MM.1S (cell line): ENCODE results near the gene FOXJ1.

ENCODE experiments used
- DNase-seq: peaks from one replicate; pipeline ENCODE4 v3.0.0-alpha.2; 2015
- H2AFZ ChIP-seq: fragments of 300-600 bp; sonication (generic); 2 replicates; pipeline ENCODE4 v1.6.0; 2016; ENCODE audit warnings: antibody characterized with exemption, low read length
- H3F3A ChIP-seq: fragments of 300-600 bp; sonication (generic); 2 replicates; pipeline ENCODE4 v1.6.1; 2016; ENCODE audit warnings: mild to moderate bottlenecking, antibody characterized with exemption, low read length, moderate library complexity, mixed read lengths; ENCODE audit not compliant: insufficient read depth
- H3K27ac ChIP-seq: fragments of 300-600 bp; sonication (generic); 2 replicates; pipeline ENCODE4 v1.5.1; 2016; ENCODE audit warnings: mild to moderate bottlenecking, low read length
- H3K27me3 ChIP-seq: fragments of 300-600 bp; sonication (generic); replicated peaks from 2 replicates; pipeline ENCODE4 v1.6.0; 2016; ENCODE audit warnings: low read length; ENCODE audit not compliant: insufficient read depth
- H3K36me3 ChIP-seq: fragments of 300-600 bp; sonication (generic); replicated peaks from 2 replicates; pipeline ENCODE4 v1.6.1; 2016; ENCODE audit warnings: mild to moderate bottlenecking, low read length, mixed read lengths; ENCODE audit not compliant: insufficient read depth
- H3K4me1 ChIP-seq: fragments of 300-600 bp; sonication (generic); 2 replicates; pipeline ENCODE4 v1.6.1; 2016; ENCODE audit warnings: low read length, mixed read lengths
- H3K4me2 ChIP-seq: fragments of 300-600 bp; sonication (generic); 2 replicates; pipeline ENCODE4 v1.6.0; 2016; ENCODE audit warnings: low read depth, low read length
- H3K4me3 ChIP-seq: fragments of 300-600 bp; sonication (generic); 2 replicates; pipeline ENCODE4 v1.5.1; 2016; ENCODE audit warnings: low read length, mixed read lengths
- H3K79me2 ChIP-seq: fragments of 300-600 bp; sonication (generic); 2 replicates; pipeline ENCODE4 v1.6.1; 2016; ENCODE audit warnings: mixed run types, low read length, mixed read lengths
- H3K9ac ChIP-seq: fragments of 300-600 bp; sonication (generic); 2 replicates; pipeline ENCODE4 v1.6.1; 2016; ENCODE audit warnings: low read length, mixed read lengths
- H3K9me2 ChIP-seq: fragments of 300-600 bp; sonication (generic); replicated peaks from 2 replicates; pipeline ENCODE4 v1.6.1; 2016; ENCODE audit warnings: mild to moderate bottlenecking, low read length, mixed read lengths; ENCODE audit not compliant: insufficient read depth
- H3K9me3 ChIP-seq: fragments of 300-600 bp; sonication (generic); replicated peaks from 2 replicates; pipeline ENCODE4 v1.6.1; 2016; ENCODE audit warnings: mild to moderate bottlenecking, low read length, mixed read lengths; ENCODE audit not compliant: insufficient read depth
- H4K20me1 ChIP-seq: fragments of 300-600 bp; sonication (generic); 2 replicates; pipeline ENCODE4 v1.6.1; 2016; ENCODE audit warnings: mild to moderate bottlenecking, low read length, moderate library complexity, mixed read lengths; ENCODE audit not compliant: insufficient read depth
- CTCF ChIP-seq: fragments of 300-600 bp; sonication (generic); IDR thresholded peaks from 2 replicates; pipeline ENCODE4 v1.5.1; 2016; ENCODE audit warnings: antibody characterized with exemption, low read length, mixed read lengths
- EZH2 ChIP-seq: fragments of 300-600 bp; sonication (generic); optimal IDR thresholded peaks from 2 replicates; pipeline ENCODE3; 2017; ENCODE audit warnings: low read depth, mild to moderate bottlenecking, antibody characterized with exemption, low read length, mixed read lengths
- EZH2phosphoT487 ChIP-seq: fragments of 300-600 bp; sonication (generic); IDR thresholded peaks from 2 replicates; pipeline ENCODE4 v1.6.1; 2018; ENCODE audit warnings: antibody characterized with exemption, low read length

Gene FOXJ1

GRCh38 chr17:76179496-76180467, 38.7 kb upstream of the FOXJ1 start:
- Histone ChIP-seq H3K4me3 (peak overlapping the region; percentile 2; the same call in 1 of the 2 replicates), H3K27me3 (no peaks in the 10 kb centered on the region), H3K27ac (peak overlapping the region; percentile 79), H3K79me2 (no peaks in the 10 kb centered on the region), H3K4me1 (peaks cover 19% of the 10 kb centered on the region), H4K20me1 (no peaks in the 10 kb centered on the region), H2AFZ (peak overlapping the region; percentile 59), H3K9me3 (no peaks in the 10 kb centered on the region), H3K36me3 (no peaks in the 10 kb centered on the region), H3K9ac (peak overlapping the region; percentile 22), H3K9me2 (no peaks in the 10 kb centered on the region), H3F3A (peaks cover 13% of the 10 kb centered on the region), H3K4me2 (peak overlapping the region; percentile 71)
- peak; percentile 62 for DNase-seq
- no peak for TF ChIP-seq EZH2
- no peak for TF ChIP-seq EZH2phosphoT487
- peak; percentile 31 for TF ChIP-seq CTCF

- peaks cover 35% of the 10 kb centered on the region for H3K4me1 ChIP-seq
- H3K9me2 ChIP-seq = no peaks in the 10 kb centered on the region
- H3F3A ChIP-seq = peaks cover 23% of the 10 kb centered on the region
- no peak overlapping the region for H3K4me3 ChIP-seq
- H3K9me3 ChIP-seq = no peaks in the 10 kb centered on the region
- no peaks in the 10 kb centered on the region for H3K79me2 ChIP-seq
- no peaks in the 10 kb centered on the region for H3K36me3 ChIP-seq
- H3K4me2 ChIP-seq = no peak overlapping the region
- no peak overlapping the region for H3K27ac ChIP-seq
- no peaks in the 10 kb centered on the region for H4K20me1 ChIP-seq
- no peak overlapping the region for H2AFZ ChIP-seq
- TF ChIP-seq EZH2 (no peak), EZH2phosphoT487 (no peak), CTCF (no peak)
- no peak overlapping the region for H3K9ac ChIP-seq
- no peaks in the 10 kb centered on the region for H3K27me3 ChIP-seq
- DNase-seq = no peak
Measured at GRCh38 chr17:76178124-76178523, 37.1 kb upstream of the FOXJ1 start.

- H4K20me1 ChIP-seq = no peaks in the 10 kb centered on the region
- H3K27ac ChIP-seq = no peak overlapping the region
- no peak overlapping the region for H2AFZ ChIP-seq
- H3F3A ChIP-seq = peaks cover 24% of the 10 kb centered on the region
- H3K4me3 ChIP-seq = no peak overlapping the region
- H3K27me3 ChIP-seq = no peaks in the 10 kb centered on the region
- H3K9me2 ChIP-seq = no peaks in the 10 kb centered on the region
- no peaks in the 10 kb centered on the region for H3K36me3 ChIP-seq
- TF ChIP-seq EZH2 (no peak), CTCF (no peak), EZH2phosphoT487 (no peak)
- no peak for DNase-seq
- H3K4me2 ChIP-seq = no peak overlapping the region
- no peak overlapping the region for H3K9ac ChIP-seq
- H3K4me1 ChIP-seq = peaks cover 33% of the 10 kb centered on the region
- H3K9me3 ChIP-seq = no peaks in the 10 kb centered on the region
- no peaks in the 10 kb centered on the region for H3K79me2 ChIP-seq
Measured at GRCh38 chr17:76176701-76177574, 35.9 kb upstream of the FOXJ1 start.
